Activated CD4-positive, alpha-beta memory T cell treated with anti-CD3 and anti-CD28 coated beads, Interleukin-2, amount 10 ng/mL, durations not matched to agents 7 days and 5 days (primary cell): ENCODE measurements around the gene DCTN1. TPM values are rescaled to one million over a fixed set of nuclear protein-coding genes. Genes with fewer than 3 reads are reported as not detected.

Experiments
- CTCF ChIA-PET: fragments of 350-600 bp; sonication (Branson Sonifier 250); formaldehyde crosslinking; loops from one replicate; lab custom pipeline; 2021; ENCODE audit warnings: antibody characterized with exemption, inconsistent platforms; lab: Charles Lee
- POLR2A ChIA-PET: fragments of 350-600 bp; sonication (Branson Sonifier 250); formaldehyde crosslinking; loops from one replicate; lab custom pipeline; 2021; ENCODE audit warnings: antibody characterized with exemption; lab: Charles Lee
- DNase-seq: peaks from one replicate; pipeline ENCODE4 v3.0.0-alpha.2; 2020
- H3K27ac Mint-ChIP-seq: one replicate; pipeline ENCODE4 v1.8.0; 2021; ENCODE audit warnings: mild to moderate bottlenecking, mixed read lengths
- H3K27me3 Mint-ChIP-seq: one replicate; pipeline ENCODE4 v1.8.0; 2021; ENCODE audit warnings: mixed read lengths
- H3K36me3 Mint-ChIP-seq: one replicate; pipeline ENCODE4 v1.8.0; 2021; ENCODE audit warnings: low read depth, mixed read lengths
- H3K4me1 Mint-ChIP-seq: one replicate; pipeline ENCODE4 v1.8.0; 2021; ENCODE audit warnings: mixed read lengths
- H3K4me3 Mint-ChIP-seq: one replicate; pipeline ENCODE4 v1.8.0; 2021; ENCODE audit warnings: mild to moderate bottlenecking, mixed read lengths
- H3K9me3 Mint-ChIP-seq: one replicate; pipeline ENCODE4 v1.8.0; 2021; ENCODE audit warnings: mixed read lengths
- total RNA-seq, 2 experiments: library from RNA; stranded (reverse); gene quantifications; one replicate each; pipeline ENCODE4 v1.2.3, GENCODE V29; 2021

Gene DCTN1
- total RNA-seq, 2 experiments from 2014 or later: 88.9 to 99.7 TPM

DNA sequence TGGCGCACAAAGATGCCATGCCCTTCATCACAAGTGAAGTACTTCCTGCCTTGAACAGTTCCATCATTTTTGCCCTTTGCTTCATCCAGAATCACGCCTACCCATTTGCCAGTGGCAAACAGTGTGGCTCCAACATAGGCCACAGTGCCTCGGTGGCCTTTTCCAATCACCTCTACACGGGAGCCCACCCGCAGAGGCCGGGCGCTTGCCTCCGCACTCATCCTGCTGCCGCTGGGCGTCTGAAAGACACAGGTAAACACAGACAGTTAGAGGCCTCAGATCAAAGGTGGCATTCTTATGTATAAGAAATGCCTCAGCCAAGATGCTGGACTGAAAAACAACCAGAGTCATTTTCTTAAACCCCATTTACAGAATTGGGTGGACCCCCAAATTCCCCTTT is 2.1 kb downstream of the DCTN1 start:
- H3K27me3 Mint-ChIP-seq: no peaks in the 10 kb centered on the region
- peaks cover 25% of the 10 kb centered on the region for H3K4me1 Mint-ChIP-seq
- no peak overlapping the region for H3K27ac Mint-ChIP-seq
- H3K36me3 Mint-ChIP-seq: peaks cover 18% of the 10 kb centered on the region
- CTCF ChIA-PET: no interaction called here
- POLR2A ChIA-PET: no interaction called here
- H3K9me3 Mint-ChIP-seq: no peaks in the 10 kb centered on the region
- no peak overlapping the region for H3K4me3 Mint-ChIP-seq
- no peak for DNase-seq

GRCh38 chr2:74375838-74376237 is 4.3 kb downstream of the DCTN1 start:
- no peak for DNase-seq
- H3K4me3 Mint-ChIP-seq: no peak overlapping the region
- ChIA-PET POLR2A (interaction anchor here (2.3 kb wide), 1 partner anchor 16 kb away, joined by 5 read pairs; no protein-coding TSS in a partner anchor), CTCF (no interaction called here)
- H3K36me3 Mint-ChIP-seq: peaks cover 19% of the 10 kb centered on the region
- H3K9me3 Mint-ChIP-seq: no peaks in the 10 kb centered on the region
- peaks cover 17% of the 10 kb centered on the region for H3K4me1 Mint-ChIP-seq
- H3K27me3 Mint-ChIP-seq: no peaks in the 10 kb centered on the region
- H3K27ac Mint-ChIP-seq: no peak overlapping the region

DNA sequence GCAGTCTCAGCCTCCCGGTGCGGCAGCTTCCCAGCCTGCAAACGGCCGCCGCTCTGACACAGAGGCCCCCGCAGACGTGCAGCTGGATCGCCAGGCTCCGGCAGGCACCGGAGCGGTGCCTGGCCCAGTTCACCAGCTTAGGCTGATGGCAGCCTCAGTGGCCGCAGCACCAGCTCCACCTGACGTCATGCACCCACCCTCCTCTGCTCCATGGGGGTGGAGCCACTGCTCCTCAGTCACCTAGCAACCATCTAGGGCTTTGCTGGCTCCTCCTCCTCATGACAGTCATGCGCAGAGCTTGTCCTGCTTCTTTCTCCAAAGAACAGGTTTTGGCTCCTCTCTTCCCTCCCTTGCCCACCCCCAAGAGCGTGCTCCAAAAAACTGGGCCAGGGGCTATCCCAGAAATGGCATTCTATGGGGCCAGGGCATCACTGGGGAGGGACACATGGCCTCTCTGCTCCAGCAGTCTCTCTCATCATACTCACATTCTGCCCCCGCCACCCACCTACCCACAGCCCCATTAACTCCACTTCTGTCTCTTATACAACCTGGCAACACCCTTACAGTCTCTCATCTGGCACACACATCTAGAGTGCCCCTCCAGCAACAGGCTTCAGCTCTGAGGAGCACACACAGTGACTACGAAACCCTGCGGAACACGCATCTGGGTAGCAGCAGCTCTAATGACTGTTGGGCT is 5.5 kb downstream of the DCTN1 start:
- CTCF ChIA-PET: interaction anchor here (1.1 kb wide), 1 partner anchor 34 kb away, joined by 3 read pairs; no protein-coding TSS in a partner anchor
- peaks cover 28% of the 10 kb centered on the region for H3K36me3 Mint-ChIP-seq

DNA sequence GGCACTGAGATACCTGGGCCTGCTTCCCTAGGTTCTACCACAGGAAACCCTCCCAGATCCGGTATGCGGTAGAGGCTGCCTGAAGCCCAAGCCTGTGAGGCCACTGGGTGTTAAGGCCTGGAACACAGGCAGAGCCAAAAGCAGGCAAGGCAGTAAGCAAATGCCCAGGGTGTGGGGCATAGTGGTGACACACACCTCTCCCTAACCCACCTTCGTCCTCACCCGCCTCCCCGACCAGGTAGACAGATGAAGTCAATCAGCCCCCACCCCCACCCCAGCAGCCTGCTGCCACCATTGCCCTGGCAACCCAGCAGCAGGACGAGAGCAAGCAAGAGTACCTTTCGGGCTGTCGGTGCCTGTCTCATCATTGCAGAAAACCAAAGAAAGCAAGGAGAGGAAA is 6.1 kb downstream of the DCTN1 start:
- POLR2A ChIA-PET: interaction anchor here (2.3 kb wide), 1 partner anchor 17 kb away, joined by 5 read pairs; no protein-coding TSS in a partner anchor
- Mint-ChIP-seq H3K9me3 (no peaks in the 10 kb centered on the region), H3K4me1 (peaks cover 10% of the 10 kb centered on the region), H3K36me3 (peaks cover 33% of the 10 kb centered on the region), H3K27me3 (no peaks in the 10 kb centered on the region), H3K4me3 (no peak overlapping the region), H3K27ac (no peak overlapping the region)
- CTCF ChIA-PET: no interaction called here
- no peak for DNase-seq

More for the DNA sequence above, 5.5 kb downstream of the DCTN1 start:
- Mint-ChIP-seq H3K9me3 (no peaks in the 10 kb centered on the region), H3K4me1 (peaks cover 11% of the 10 kb centered on the region), H3K27ac (no peak overlapping the region), H3K27me3 (no peaks in the 10 kb centered on the region), H3K4me3 (no peak overlapping the region)
- POLR2A ChIA-PET: interaction anchor here (2.3 kb wide), 1 partner anchor 17 kb away, joined by 5 read pairs; no protein-coding TSS in a partner anchor
- no peak for DNase-seq

DNA sequence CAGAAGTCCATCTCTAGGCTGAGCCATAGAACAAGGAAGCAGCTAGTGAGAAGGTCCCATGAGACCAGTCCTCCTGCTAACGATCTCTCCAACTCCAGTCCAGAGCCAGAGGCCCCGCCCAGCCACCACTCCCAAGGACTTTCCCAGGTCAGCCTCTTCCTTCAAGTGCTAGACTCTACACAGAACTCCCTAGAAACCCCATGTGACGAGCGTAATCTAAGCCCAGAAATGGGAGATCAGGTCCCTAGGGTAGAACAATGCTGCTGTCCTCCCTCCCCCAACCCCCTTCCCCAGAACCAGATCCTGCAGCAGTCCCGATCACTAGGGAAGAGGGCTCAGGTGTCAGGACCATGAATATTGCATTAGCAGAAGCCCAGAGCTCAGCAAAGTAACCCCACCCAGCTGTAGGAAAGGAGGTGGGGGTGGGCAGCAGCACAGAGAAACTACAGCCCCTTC is 6.9 kb downstream of the DCTN1 start:
- H3K36me3 Mint-ChIP-seq: peaks cover 40% of the 10 kb centered on the region
- DNase-seq: no peak
- no peak overlapping the region for H3K4me3 Mint-ChIP-seq
- no peak overlapping the region for H3K27ac Mint-ChIP-seq
- no peaks in the 10 kb centered on the region for H3K27me3 Mint-ChIP-seq
- POLR2A ChIA-PET: no interaction called here
- peaks cover 6% of the 10 kb centered on the region for H3K4me1 Mint-ChIP-seq
- CTCF ChIA-PET: no interaction called here
- no peaks in the 10 kb centered on the region for H3K9me3 Mint-ChIP-seq

DNA sequence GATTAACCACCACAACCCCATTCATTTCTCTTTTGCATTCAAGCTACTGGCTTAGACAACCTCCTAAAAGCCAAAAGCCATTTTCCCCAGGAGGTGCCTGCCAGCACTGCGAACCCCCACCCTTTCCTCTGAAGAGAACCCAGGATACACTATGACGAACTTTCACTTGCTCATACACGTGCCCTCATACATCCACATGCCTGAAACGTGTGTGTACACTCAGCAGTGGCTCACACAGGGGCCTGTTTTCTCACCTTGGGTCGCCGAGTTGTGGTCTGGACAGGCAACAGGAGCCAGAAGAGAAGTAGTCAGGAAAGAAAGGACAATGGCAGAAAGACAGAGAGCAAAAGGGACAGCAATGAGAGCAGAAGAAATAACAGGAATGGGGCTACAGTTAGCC is 7.4 kb downstream of the DCTN1 start:
- no peak overlapping the region for H3K27ac Mint-ChIP-seq
- no peaks in the 10 kb centered on the region for H3K9me3 Mint-ChIP-seq
- H3K4me3 Mint-ChIP-seq: no peak overlapping the region
- H3K4me1 Mint-ChIP-seq: peaks cover 6% of the 10 kb centered on the region
- peaks cover 39% of the 10 kb centered on the region for H3K36me3 Mint-ChIP-seq
- ChIA-PET POLR2A (no interaction called here), CTCF (no interaction called here)
- H3K27me3 Mint-ChIP-seq: no peaks in the 10 kb centered on the region
- no peak for DNase-seq

DNA sequence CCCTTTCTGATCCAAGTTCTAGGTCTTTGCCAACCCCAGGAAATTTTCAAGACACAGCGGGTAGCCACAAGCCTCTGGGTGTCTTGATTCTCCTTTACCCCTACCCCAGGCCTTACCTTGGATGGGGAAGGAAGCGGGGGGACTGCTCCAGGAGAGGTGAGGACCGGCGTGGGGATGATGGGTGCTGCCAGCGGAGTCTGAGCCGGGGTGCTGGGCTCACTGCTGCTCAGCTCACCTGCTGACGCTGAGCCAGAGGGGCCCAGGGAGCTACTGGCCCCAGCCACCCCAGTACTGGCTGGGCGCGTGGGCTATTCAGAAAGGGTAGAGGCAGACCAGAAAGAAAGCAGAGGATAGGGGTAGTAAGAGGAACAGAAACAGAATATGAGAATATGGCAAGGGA is 8.7 kb downstream of the DCTN1 start:
- CTCF ChIA-PET: no interaction called here
- Mint-ChIP-seq H3K9me3 (no peaks in the 10 kb centered on the region), H3K4me3 (no peak overlapping the region), H3K36me3 (peaks cover 43% of the 10 kb centered on the region), H3K27ac (no peak overlapping the region), H3K4me1 (peaks cover 6% of the 10 kb centered on the region), H3K27me3 (no peaks in the 10 kb centered on the region)
- POLR2A ChIA-PET: interaction anchor here (1.6 kb wide), 1 partner anchor 8 kb away, joined by 4 read pairs; no protein-coding TSS in a partner anchor
- DNase-seq: no peak

DNA sequence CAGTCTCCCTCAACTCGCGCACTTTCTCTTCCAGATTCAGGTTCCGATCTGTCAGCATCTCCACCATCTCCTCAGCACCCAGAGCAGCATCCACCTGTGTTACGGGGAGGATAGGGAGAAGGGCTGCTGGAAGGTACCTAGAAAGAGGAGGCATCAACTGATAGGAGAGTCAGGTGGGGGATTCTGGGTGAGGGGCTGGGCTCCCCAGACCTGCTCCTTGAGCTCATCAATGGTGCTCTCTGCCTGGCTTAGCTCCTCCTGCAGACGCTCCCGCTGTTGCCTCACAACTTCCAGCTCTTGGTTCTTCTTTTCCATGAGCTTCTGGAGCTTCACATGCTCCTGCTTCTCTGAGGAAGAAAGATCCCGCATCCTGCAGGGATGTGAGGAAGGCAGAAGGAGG is 10.1 kb downstream of the DCTN1 start:
- Mint-ChIP-seq H3K36me3 (peaks cover 51% of the 10 kb centered on the region), H3K4me3 (no peak overlapping the region), H3K9me3 (no peaks in the 10 kb centered on the region), H3K27ac (no peak overlapping the region), H3K27me3 (no peaks in the 10 kb centered on the region), H3K4me1 (peaks cover 3% of the 10 kb centered on the region)
- no peak for DNase-seq
- CTCF ChIA-PET: interaction anchor here (0.5 kb wide), 1 partner anchor 13 kb away, joined by 3 read pairs; no protein-coding TSS in a partner anchor
- POLR2A ChIA-PET: interaction anchor here (0.9 to 1.6 kb wide), 2 partner anchors 9 to 18 kb away, joined by 3 to 4 read pairs; no protein-coding TSS in a partner anchor

DNA sequence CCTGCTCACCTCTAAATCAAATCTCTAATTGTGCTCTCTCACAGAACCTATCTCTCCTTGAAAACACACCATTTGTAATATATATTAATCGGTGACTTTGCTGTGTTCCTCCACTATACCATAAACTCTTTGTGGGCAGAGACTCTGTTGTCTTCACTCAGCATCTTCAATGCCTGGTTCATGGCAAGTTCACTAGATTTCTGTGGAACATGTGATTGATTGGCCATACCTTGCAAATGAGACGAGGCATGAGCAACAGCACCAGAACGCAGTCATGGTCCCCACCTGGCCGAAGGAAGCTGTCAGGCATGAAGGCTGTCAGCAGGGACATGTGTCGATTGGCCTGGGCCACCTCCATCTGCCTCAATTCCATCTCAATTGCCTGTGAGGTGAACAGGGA is 11.6 kb downstream of the DCTN1 start:
- Mint-ChIP-seq H3K27ac (no peak overlapping the region), H3K4me3 (no peak overlapping the region), H3K9me3 (no peaks in the 10 kb centered on the region), H3K27me3 (no peaks in the 10 kb centered on the region), H3K36me3 (peaks cover 56% of the 10 kb centered on the region), H3K4me1 (no peaks in the 10 kb centered on the region)
- POLR2A ChIA-PET: no interaction called here
- CTCF ChIA-PET: no interaction called here
- no peak for DNase-seq

- ChIA-PET CTCF (interaction anchor here (1.1 kb wide), 1 partner anchor 541 kb away, joined by 3 read pairs; no protein-coding TSS in a partner anchor), POLR2A (no interaction called here)
- Mint-ChIP-seq H3K27ac (no peak overlapping the region), H3K4me3 (no peak overlapping the region), H3K36me3 (peaks cover 58% of the 10 kb centered on the region), H3K27me3 (no peaks in the 10 kb centered on the region), H3K4me1 (no peaks in the 10 kb centered on the region), H3K9me3 (no peaks in the 10 kb centered on the region)
- no peak for DNase-seq
Observed at GRCh38 chr2:74367789-74368188, 12.3 kb downstream of the DCTN1 start.

DNA sequence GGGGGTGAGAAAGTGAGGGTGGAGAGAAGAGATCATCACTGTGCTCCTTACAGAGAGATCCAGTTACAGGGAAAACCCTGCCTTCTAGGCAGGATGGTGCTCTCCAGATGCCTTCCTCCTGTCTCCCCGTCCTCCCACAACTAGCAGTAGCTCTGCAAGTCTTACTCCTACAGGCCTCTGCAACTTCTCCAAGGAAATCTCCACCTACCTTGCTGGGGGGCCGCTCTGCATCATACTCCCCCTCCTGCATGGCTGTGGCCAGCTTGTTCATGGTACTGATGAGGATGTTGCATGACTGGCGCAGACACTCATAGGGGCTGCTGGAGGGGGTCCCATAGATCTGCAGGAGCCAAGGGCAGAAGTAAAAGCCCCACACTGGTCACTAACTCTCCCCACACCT is 14.1 kb downstream of the DCTN1 start:
- no peak overlapping the region for H3K4me3 Mint-ChIP-seq
- H3K36me3 Mint-ChIP-seq: peaks cover 68% of the 10 kb centered on the region
- POLR2A ChIA-PET: no interaction called here
- H3K4me1 Mint-ChIP-seq: no peaks in the 10 kb centered on the region
- CTCF ChIA-PET: interaction anchor here (0.9 kb wide), 2 partner anchors 30 to 32 kb away, joined by 3 to 4 read pairs; no protein-coding TSS in a partner anchor
- no peaks in the 10 kb centered on the region for H3K27me3 Mint-ChIP-seq
- no peak overlapping the region for H3K27ac Mint-ChIP-seq
- DNase-seq: no peak
- H3K9me3 Mint-ChIP-seq: no peaks in the 10 kb centered on the region

- no peak overlapping the region for H3K27ac Mint-ChIP-seq
- ChIA-PET CTCF (interaction anchor here (0.9 kb wide), 1 partner anchor 31 kb away, joined by 3 read pairs; no protein-coding TSS in a partner anchor), POLR2A (no interaction called here)
- no peak overlapping the region for H3K4me3 Mint-ChIP-seq
- no peaks in the 10 kb centered on the region for H3K27me3 Mint-ChIP-seq
- peaks cover 63% of the 10 kb centered on the region for H3K36me3 Mint-ChIP-seq
- no peaks in the 10 kb centered on the region for H3K4me1 Mint-ChIP-seq
- no peak for DNase-seq
- H3K9me3 Mint-ChIP-seq: no peaks in the 10 kb centered on the region
Observed at GRCh38 chr2:74364533-74365505, 15.3 kb downstream of the DCTN1 start.

DNA sequence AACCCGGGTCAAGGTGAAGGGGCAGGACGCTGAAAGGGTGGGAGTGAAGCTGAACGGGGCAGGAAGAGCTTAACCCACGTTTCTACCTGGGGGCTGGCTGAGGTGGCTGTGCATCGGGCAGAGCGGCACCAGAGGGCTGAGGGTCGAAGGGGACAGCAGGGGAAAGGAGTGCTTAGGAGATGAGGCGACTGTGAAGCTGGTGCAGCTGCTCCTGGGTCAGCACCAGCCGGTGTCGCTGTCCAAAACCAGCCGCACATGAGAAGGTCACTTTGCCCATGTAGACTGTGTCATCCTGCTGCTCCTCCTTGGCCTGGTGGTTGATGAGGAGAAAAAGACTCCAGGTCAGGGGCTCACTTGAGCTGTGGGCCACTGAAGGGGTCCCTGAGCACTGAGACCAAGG is 18.8 kb downstream of the DCTN1 start:
- H3K4me1 Mint-ChIP-seq: no peaks in the 10 kb centered on the region
- H3K4me3 Mint-ChIP-seq: no peak overlapping the region
- POLR2A ChIA-PET: no interaction called here
- H3K9me3 Mint-ChIP-seq: no peaks in the 10 kb centered on the region
- no peak overlapping the region for H3K27ac Mint-ChIP-seq
- H3K36me3 Mint-ChIP-seq: peaks cover 53% of the 10 kb centered on the region
- no peaks in the 10 kb centered on the region for H3K27me3 Mint-ChIP-seq
- no peak for DNase-seq
- CTCF ChIA-PET: interaction anchor here (1.3 kb wide), 1 partner anchor 26 kb away, joined by 5 read pairs; no protein-coding TSS in a partner anchor
